ENCODE measurements around the gene AQP1. TPM values are rescaled to one million over a fixed set of nuclear protein-coding genes. Genes with fewer than 3 reads are reported as not detected.

The AQP1 gene
- total RNA-seq, 3 donors from 2014 or later (not counting 1 experiment from before 2014, with no cell fraction given): 0.50 to 1.4 TPM; not detected in 1

DNA sequence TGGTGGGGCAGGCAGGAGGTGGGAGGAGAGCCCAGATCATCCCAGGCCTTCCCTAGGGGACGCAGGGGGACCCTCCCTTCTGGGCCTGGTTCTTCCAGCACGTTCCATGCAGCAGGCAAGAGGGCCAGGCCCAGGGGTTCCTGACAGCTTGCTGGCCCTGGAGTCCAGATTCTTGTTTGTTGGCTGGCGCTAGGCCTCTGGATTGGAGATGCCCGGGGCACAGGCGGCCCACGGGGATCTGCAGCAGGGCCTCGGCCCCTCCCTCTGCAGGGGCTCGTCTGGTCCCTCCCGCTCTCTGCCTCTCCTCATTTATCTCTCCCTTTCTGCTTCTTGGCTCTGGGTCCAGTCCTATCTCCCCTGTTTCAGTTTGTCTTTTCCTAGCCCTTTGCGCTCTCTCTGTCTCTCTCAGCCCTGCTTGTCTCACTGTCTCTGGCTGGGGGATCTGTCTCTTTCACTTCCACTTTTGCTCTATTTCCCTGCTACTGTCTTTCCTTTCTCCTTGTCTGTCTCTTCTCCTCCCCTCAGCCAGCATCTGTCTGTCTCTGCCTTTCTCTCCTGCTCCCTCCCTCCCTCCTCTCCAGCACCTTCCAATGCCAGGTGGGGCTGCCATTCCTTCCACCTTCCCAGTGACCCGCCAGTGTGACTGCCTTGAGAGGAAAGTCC, 1.1 kb upstream of the AQP1 start:
- H3K27me3 Mint-ChIP-seq (ENCODE audit: low read depth in 2 of 2): peaks cover 0 to 5% of the 10 kb centered on the region in 2 donors
- no peak overlapping the region for H3K4me3 ChIP-seq (ENCODE audit: low read length)
- H3K27ac ChIP-seq (ENCODE audit: low read length): no peak overlapping the region
- no peak overlapping the region for H3K4me3 Mint-ChIP-seq
- H3K9me3 ChIP-seq (ENCODE audit: control insufficient read depth, insufficient read depth, low read length): no peaks in the 10 kb centered on the region
- no peaks in the 10 kb centered on the region for H3K4me1 Mint-ChIP-seq
- ATAC-seq: no peak
- H3K27me3 ChIP-seq (ENCODE audit: control insufficient read depth, insufficient read depth, low read length): no peaks in the 10 kb centered on the region
- no peaks in the 10 kb centered on the region for H3K4me1 ChIP-seq (ENCODE audit: control insufficient read depth, insufficient read depth, low read length)
- no peak overlapping the region for H3K27ac Mint-ChIP-seq
- H3K36me3 Mint-ChIP-seq: no peaks in the 10 kb centered on the region
- 88% methylated on average over 11 of the region's 11 CpGs for WGBS (ENCODE audit: insufficient coverage)
- DNase-seq: no peak
- intact Hi-C loops (cut with micrococcal nuclease): no loop called here
- no peaks in the 10 kb centered on the region for H3K9me3 Mint-ChIP-seq
- TF ChIP-seq, protein P1, sequence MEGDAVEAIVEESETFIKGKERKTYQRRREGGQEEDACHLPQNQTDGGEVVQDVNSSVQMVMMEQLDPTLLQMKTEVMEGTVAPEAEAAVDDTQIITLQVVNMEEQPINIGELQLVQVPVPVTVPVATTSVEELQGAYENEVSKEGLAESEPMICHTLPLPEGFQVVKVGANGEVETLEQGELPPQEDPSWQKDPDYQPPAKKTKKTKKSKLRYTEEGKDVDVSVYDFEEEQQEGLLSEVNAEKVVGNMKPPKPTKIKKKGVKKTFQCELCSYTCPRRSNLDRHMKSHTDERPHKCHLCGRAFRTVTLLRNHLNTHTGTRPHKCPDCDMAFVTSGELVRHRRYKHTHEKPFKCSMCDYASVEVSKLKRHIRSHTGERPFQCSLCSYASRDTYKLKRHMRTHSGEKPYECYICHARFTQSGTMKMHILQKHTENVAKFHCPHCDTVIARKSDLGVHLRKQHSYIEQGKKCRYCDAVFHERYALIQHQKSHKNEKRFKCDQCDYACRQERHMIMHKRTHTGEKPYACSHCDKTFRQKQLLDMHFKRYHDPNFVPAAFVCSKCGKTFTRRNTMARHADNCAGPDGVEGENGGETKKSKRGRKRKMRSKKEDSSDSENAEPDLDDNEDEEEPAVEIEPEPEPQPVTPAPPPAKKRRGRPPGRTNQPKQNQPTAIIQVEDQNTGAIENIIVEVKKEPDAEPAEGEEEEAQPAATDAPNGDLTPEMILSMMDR (IDR thresholded peaks at IDR 0.05): no peak
- no peaks in the 10 kb centered on the region for H3K36me3 ChIP-seq (ENCODE audit: control insufficient read depth, insufficient read depth, low read length)

DNA sequence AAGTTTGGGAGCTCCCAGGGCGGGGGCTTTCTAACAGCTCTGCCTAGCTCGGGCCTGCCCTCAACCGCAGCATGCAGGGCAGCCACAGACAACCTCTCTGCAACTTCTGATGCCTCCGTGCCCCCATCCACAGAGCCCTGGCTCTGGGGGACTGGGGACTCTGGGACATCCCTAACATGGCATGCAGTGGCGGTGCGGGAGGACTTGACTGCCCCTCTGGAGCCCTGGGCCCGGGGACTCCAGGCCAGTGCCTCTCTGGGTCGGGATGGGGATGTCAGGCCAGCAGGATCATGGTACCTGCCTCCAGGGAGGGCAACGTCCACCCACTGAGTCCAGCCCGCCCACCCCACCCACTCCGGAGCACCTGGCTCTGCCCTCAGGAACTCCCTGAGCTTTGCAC, 520 bp upstream of the AQP1 start:
- intact Hi-C loops (cut with micrococcal nuclease): no loop called here
- TF ChIP-seq, protein P1 (IDR thresholded peaks at IDR 0.05): no peak
- no peaks in the 10 kb centered on the region for H3K4me1 Mint-ChIP-seq
- Histone ChIP-seq H3K36me3 (ENCODE audit: control insufficient read depth, insufficient read depth, low read length) (no peaks in the 10 kb centered on the region), H3K4me3 (ENCODE audit: low read length) (no peak overlapping the region), H3K27ac (ENCODE audit: low read length) (no peak overlapping the region), H3K9me3 (ENCODE audit: control insufficient read depth, insufficient read depth, low read length) (no peaks in the 10 kb centered on the region), H3K4me1 (ENCODE audit: control insufficient read depth, insufficient read depth, low read length) (no peaks in the 10 kb centered on the region), H3K27me3 (ENCODE audit: control insufficient read depth, insufficient read depth, low read length) (no peaks in the 10 kb centered on the region)
- WGBS (ENCODE audit: insufficient coverage): 82% methylated on average over 11 of the region's 11 CpGs
- no peak for ATAC-seq
- peaks cover 0 to 5% of the 10 kb centered on the region in 2 donors for H3K27me3 Mint-ChIP-seq (ENCODE audit: low read depth in 2 of 2)
- H3K36me3 Mint-ChIP-seq: no peaks in the 10 kb centered on the region
- H3K9me3 Mint-ChIP-seq: no peaks in the 10 kb centered on the region
- no peak overlapping the region for H3K4me3 Mint-ChIP-seq
- no peak for DNase-seq
- no peak overlapping the region for H3K27ac Mint-ChIP-seq

DNA sequence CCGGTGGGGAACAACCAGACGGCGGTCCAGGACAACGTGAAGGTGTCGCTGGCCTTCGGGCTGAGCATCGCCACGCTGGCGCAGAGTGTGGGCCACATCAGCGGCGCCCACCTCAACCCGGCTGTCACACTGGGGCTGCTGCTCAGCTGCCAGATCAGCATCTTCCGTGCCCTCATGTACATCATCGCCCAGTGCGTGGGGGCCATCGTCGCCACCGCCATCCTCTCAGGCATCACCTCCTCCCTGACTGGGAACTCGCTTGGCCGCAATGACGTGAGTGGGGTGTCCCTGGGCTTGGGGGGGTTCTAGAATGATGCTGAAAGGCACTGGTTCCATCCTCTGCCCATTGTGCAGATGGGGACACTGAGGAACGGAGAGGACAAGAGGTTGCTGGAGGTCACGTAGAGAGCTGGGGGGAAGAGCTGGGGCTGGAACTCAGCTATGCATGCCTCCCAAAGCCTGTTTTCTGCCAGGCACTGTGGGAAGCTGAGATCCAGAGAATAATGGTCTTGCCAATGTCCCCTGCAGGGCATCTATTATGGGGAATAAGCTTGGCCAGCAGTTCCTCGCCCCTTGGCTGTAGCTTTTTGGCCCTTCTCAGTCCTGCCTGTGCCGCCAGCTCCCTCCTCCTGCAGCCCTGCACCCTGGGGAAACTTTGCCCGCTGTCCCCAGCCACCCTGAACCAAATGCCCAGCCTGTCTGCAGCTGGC, 523 bp downstream of the AQP1 start:
- Mint-ChIP-seq H3K4me1 (no peaks in the 10 kb centered on the region), H3K36me3 (no peaks in the 10 kb centered on the region), H3K4me3 (no peak overlapping the region), H3K9me3 (no peaks in the 10 kb centered on the region), H3K27me3 (ENCODE audit: low read depth in 2 of 2) (peaks cover 0 to 5% of the 10 kb centered on the region in 2 donors), H3K27ac (no peak overlapping the region)
- intact Hi-C loops (cut with micrococcal nuclease): no loop called here
- no peaks in the 10 kb centered on the region for H3K36me3 ChIP-seq (ENCODE audit: control insufficient read depth, insufficient read depth, low read length)
- ATAC-seq (no peak), DNase-seq (no peak)
- no peaks in the 10 kb centered on the region for H3K27me3 ChIP-seq (ENCODE audit: control insufficient read depth, insufficient read depth, low read length)
- H3K27ac ChIP-seq (ENCODE audit: low read length): no peak overlapping the region
- WGBS (ENCODE audit: insufficient coverage): 91% methylated on average over 26 of the region's 26 CpGs
- H3K4me1 ChIP-seq (ENCODE audit: control insufficient read depth, insufficient read depth, low read length): no peaks in the 10 kb centered on the region
- no peaks in the 10 kb centered on the region for H3K9me3 ChIP-seq (ENCODE audit: control insufficient read depth, insufficient read depth, low read length)
- TF ChIP-seq, protein P1 (IDR thresholded peaks at IDR 0.05): no peak
- no peak overlapping the region for H3K4me3 ChIP-seq (ENCODE audit: low read length)

DNA sequence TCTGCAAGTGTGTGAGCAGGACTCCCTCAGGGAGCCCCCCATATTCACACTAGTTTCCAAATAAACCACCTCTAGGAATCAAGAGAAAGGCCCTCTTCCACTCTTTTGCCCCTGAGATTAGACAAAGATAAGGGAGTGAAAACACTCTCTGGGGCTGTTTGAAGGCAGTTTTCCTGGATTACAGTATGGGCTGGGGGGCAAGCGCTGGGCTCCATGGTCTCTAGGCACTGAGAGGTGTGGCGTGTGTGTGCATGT, 1.0 kb downstream of the AQP1 start:
- H3K4me3 ChIP-seq (ENCODE audit: low read length): no peak overlapping the region
- TF ChIP-seq, protein P1 (IDR thresholded peaks at IDR 0.05): no peak
- DNase-seq (no peak), ATAC-seq (no peak)
- 96% methylated on average over 2 of the region's 2 CpGs for WGBS (ENCODE audit: insufficient coverage)
- H3K27me3 ChIP-seq (ENCODE audit: control insufficient read depth, insufficient read depth, low read length): no peaks in the 10 kb centered on the region
- H3K27ac Mint-ChIP-seq: no peak overlapping the region
- no peak overlapping the region for H3K4me3 Mint-ChIP-seq
- intact Hi-C loops (cut with micrococcal nuclease): no loop called here
- no peaks in the 10 kb centered on the region for H3K36me3 Mint-ChIP-seq
- H3K9me3 ChIP-seq (ENCODE audit: control insufficient read depth, insufficient read depth, low read length): no peaks in the 10 kb centered on the region
- no peak overlapping the region for H3K27ac ChIP-seq (ENCODE audit: low read length)
- no peaks in the 10 kb centered on the region for H3K36me3 ChIP-seq (ENCODE audit: control insufficient read depth, insufficient read depth, low read length)
- no peaks in the 10 kb centered on the region for H3K4me1 ChIP-seq (ENCODE audit: control insufficient read depth, insufficient read depth, low read length)
- peaks cover 0 to 5% of the 10 kb centered on the region in 2 donors for H3K27me3 Mint-ChIP-seq (ENCODE audit: low read depth in 2 of 2)
- H3K4me1 Mint-ChIP-seq: no peaks in the 10 kb centered on the region
- no peaks in the 10 kb centered on the region for H3K9me3 Mint-ChIP-seq
